ENCODE results near the gene PIP5K1B.

The PIP5K1B gene

DNA sequence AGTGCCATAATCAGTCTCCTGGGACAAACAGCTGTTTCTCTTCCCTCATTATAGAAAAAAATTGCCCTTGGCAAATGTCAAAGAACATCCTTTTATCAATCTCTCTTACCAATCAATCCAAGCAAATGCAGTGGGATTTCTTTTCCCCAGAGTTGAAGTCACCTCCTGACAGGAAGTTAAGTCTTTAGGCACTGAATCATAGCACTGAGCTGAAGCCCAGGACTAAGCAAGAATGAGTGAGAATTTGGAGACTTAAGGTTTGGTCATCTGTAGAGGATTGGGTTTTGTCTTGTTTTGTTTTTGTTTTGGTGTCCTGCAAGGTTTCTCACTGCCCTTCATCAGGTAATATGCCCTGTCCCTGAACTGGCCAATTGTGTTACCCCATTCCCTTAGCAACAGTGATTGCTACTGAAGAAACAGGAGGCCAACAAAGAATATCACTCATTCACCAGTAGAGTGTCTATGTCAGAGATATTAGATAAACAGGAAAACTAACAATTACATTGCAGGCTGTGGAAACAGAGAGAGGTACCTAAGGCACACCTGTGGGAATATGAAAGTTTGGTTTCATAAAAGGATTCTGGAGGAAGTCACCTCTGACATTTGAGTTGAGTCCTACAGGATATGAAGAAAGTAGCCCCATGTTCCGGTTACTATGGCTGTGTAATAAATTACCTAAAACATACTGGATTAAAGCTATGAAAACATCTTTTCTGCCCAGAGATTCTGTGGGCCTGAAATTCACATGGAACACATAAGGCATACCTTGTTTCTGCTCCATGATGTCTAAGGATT is 326.0 kb downstream of the PIP5K1B start:
- Histone ChIP-seq H3K27me3 (replicated peaks; ENCODE audit: insufficient read depth, low read length) (no peaks in the 10 kb centered on the region), H3K9ac (ENCODE audit: low read length) (no peak overlapping the region), H3K27ac (ENCODE audit: low read length) (no peak overlapping the region), H2AFZ (ENCODE audit: low read length) (no peak overlapping the region), H3K9me2 (replicated peaks; ENCODE audit: insufficient read depth, low read length) (no peaks in the 10 kb centered on the region), H3K4me3 (ENCODE audit: low read length) (no peak overlapping the region), H3K36me3 (replicated peaks; ENCODE audit: insufficient read depth, low read length) (no peaks in the 10 kb centered on the region), H3K4me1 (ENCODE audit: low read length) (peaks cover 18% of the 10 kb centered on the region), H3K4me2 (ENCODE audit: low read depth, low read length) (no peak overlapping the region), H3F3A (ENCODE audit: insufficient read depth, low read length) (peaks cover 8% of the 10 kb centered on the region; the same call in 1 of the 2 replicates), H3K9me3 (replicated peaks; ENCODE audit: insufficient read depth, low read length) (0 out of 2 replicates have a peak, but pooled peaks cover 4% of the 10 kb centered on the region), H4K20me1 (ENCODE audit: insufficient read depth, low read length) (no peaks in the 10 kb centered on the region), H3K79me2 (ENCODE audit: low read length) (peaks cover 5% of the 10 kb centered on the region)
- no peak for DNase-seq
- TF ChIP-seq, protein P1, sequence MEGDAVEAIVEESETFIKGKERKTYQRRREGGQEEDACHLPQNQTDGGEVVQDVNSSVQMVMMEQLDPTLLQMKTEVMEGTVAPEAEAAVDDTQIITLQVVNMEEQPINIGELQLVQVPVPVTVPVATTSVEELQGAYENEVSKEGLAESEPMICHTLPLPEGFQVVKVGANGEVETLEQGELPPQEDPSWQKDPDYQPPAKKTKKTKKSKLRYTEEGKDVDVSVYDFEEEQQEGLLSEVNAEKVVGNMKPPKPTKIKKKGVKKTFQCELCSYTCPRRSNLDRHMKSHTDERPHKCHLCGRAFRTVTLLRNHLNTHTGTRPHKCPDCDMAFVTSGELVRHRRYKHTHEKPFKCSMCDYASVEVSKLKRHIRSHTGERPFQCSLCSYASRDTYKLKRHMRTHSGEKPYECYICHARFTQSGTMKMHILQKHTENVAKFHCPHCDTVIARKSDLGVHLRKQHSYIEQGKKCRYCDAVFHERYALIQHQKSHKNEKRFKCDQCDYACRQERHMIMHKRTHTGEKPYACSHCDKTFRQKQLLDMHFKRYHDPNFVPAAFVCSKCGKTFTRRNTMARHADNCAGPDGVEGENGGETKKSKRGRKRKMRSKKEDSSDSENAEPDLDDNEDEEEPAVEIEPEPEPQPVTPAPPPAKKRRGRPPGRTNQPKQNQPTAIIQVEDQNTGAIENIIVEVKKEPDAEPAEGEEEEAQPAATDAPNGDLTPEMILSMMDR (IDR thresholded peaks at IDR 0.05; ENCODE audit: low read length), result no peak

DNA sequence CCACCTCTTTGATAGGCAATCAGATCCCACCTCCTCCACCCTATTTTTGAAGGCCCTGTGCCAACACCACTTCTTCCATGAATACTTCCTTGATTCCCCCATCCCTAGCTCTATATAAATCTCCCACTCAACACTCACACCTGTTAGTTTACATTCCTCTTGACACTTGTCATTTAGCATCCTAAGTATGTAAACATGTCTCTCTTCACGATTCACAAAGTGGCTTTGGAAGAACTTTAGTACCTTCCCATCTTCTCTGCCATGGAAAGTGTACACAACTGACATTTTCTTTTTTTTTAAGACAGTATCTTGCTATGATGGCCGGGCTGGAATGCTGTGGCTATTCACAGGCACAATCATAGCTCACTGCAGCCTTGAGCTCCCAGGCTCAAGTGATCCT is 329.0 kb downstream of the PIP5K1B start:
- Histone ChIP-seq H3K9me2 (replicated peaks; ENCODE audit: insufficient read depth, low read length) (no peaks in the 10 kb centered on the region), H3K36me3 (replicated peaks; ENCODE audit: insufficient read depth, low read length) (no peaks in the 10 kb centered on the region), H3K27ac (ENCODE audit: low read length) (no peak overlapping the region), H3K4me3 (ENCODE audit: low read length) (no peak overlapping the region), H3K79me2 (ENCODE audit: low read length) (peaks cover 35% of the 10 kb centered on the region), H4K20me1 (ENCODE audit: insufficient read depth, low read length) (no peaks in the 10 kb centered on the region), H3F3A (ENCODE audit: insufficient read depth, low read length) (peaks cover 8% of the 10 kb centered on the region; the same call in 1 of the 2 replicates), H2AFZ (ENCODE audit: low read length) (no peak overlapping the region), H3K27me3 (replicated peaks; ENCODE audit: insufficient read depth, low read length) (no peaks in the 10 kb centered on the region), H3K9me3 (replicated peaks; ENCODE audit: insufficient read depth, low read length) (0 out of 2 replicates have a peak, but pooled peaks cover 4% of the 10 kb centered on the region), H3K4me1 (ENCODE audit: low read length) (peaks cover 8% of the 10 kb centered on the region), H3K4me2 (ENCODE audit: low read depth, low read length) (no peak overlapping the region), H3K9ac (ENCODE audit: low read length) (no peak overlapping the region)
- no peak for TF ChIP-seq EZH2phosphoT487 (IDR thresholded peaks at IDR 0.05; ENCODE audit: low read length)
- TF ChIP-seq, protein P1 (IDR thresholded peaks at IDR 0.05; ENCODE audit: low read length), result no peak
- DNase-seq, result no peak

DNA sequence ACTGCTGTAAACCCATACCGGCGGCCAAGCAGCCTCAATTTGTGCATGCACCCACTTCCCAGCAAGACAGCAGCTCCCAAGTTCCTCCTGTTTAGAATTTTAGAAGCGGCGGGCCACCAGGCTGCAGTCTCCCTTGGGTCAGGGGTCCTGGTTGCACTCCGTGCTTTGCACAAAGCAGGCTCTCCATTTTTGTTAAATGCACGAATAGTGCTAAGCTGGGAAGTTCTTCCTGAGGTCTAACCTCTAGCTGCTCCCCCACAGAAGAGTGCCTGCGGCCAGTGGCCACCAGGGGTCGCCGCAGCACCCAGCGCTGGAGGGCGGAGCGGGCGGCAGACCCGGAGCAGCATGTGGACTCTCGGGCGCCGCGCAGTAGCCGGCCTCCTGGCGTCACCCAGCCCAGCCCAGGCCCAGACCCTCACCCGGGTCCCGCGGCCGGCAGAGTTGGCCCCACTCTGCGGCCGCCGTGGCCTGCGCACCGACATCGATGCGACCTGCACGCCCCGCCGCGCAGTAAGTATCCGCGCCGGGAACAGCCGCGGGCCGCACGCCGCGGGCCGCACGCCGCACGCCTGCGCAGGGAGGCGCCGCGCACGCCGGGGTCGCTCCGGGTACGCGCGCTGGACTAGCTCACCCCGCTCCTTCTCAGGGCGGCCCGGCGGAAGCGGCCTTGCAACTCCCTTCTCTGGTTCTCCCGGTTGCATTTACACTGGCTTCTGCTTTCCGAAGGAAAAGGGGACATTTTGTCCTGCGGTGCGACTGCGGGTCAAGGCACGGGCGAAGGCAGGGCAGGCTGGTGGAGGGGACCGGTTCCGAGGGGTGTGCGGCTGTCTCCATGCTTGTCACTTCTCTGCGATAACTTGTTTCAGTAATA is 330.6 kb downstream of the PIP5K1B start, which contains the start of gene FXN:
Gene FXN, plus strand, starts transcription at position 315 of the 871 bp plus-strand sequence. Its CDS starts 31 bp downstream, at position 346.
- H3K4me3 ChIP-seq (ENCODE audit: low read length), result peak within 1 kb of the TSS; percentile 98
- peak; percentile 74 for DNase-seq
- H3K27me3 ChIP-seq (replicated peaks; ENCODE audit: insufficient read depth, low read length), result no peaks in the 10 kb centered on the region
- H4K20me1 ChIP-seq (ENCODE audit: insufficient read depth, low read length), result no peaks in the 10 kb centered on the region
- H3K79me2 ChIP-seq (ENCODE audit: low read length), result peaks cover 49% of the 10 kb centered on the region
- peak within 1 kb of the TSS; percentile 92 for H3K4me2 ChIP-seq (ENCODE audit: low read depth, low read length)
- H3K4me1 ChIP-seq (ENCODE audit: low read length), result peaks cover 8% of the 10 kb centered on the region
- H3K9me3 ChIP-seq (replicated peaks; ENCODE audit: insufficient read depth, low read length), result no peaks in the 10 kb centered on the region
- peak within 1 kb of the TSS; percentile 87 for H3K27ac ChIP-seq (ENCODE audit: low read length)
- TF ChIP-seq EZH2phosphoT487 (IDR thresholded peaks at IDR 0.05; ENCODE audit: low read length) (no peak), EZH2 (optimal IDR thresholded peaks at IDR 0.05; ENCODE audit: low read depth, low read length) (no peak)
- TF ChIP-seq, protein P1 (IDR thresholded peaks at IDR 0.05; ENCODE audit: low read length), result peak; percentile 96
- peak within 1 kb of the TSS; percentile 93 for H2AFZ ChIP-seq (ENCODE audit: low read length)
- H3K36me3 ChIP-seq (replicated peaks; ENCODE audit: insufficient read depth, low read length), result no peaks in the 10 kb centered on the region
- H3F3A ChIP-seq (ENCODE audit: insufficient read depth, low read length), result peaks cover 8% of the 10 kb centered on the region; the same call in 1 of the 2 replicates
- peak within 1 kb of the TSS; percentile 91 for H3K9ac ChIP-seq (ENCODE audit: low read length)
- H3K9me2 ChIP-seq (replicated peaks; ENCODE audit: insufficient read depth, low read length), result no peaks in the 10 kb centered on the region

Measured in MM.1S (cell line).